Measurements from ENCODE around the gene STAG2. TPM values are rescaled to one million over a fixed set of nuclear protein-coding genes. Genes with fewer than 3 reads are reported as not detected.

The STAG2 gene
- polyA plus RNA-seq, 3 donors from 2014 or later: 40.2 to 62.1 (median 52.5) TPM

GRCh38 chrX:123988423-123989111, 27.1 kb downstream of the STAG2 start:
- H3K9me3 Mint-ChIP-seq: no peaks in the 10 kb centered on the region
- no peak for DNase-seq
- no peaks in the 10 kb centered on the region for H3K36me3 Mint-ChIP-seq
- peaks cover 0 to 3% (median 0%) of the 10 kb centered on the region in 3 donors for H3K27me3 Mint-ChIP-seq (ENCODE audit: low read depth in 3 of 3)
- H3K4me3 Mint-ChIP-seq: peak overlapping the region in 1 of 5 donors; percentile 0
- peak overlapping the region in 5 of 6 donors; percentile 3 to 35 (median 31) for H3K27ac Mint-ChIP-seq
- peaks cover 45 to 69% of the 10 kb centered on the region in 2 donors for H3K4me1 Mint-ChIP-seq

- no peaks in the 10 kb centered on the region for H3K36me3 Mint-ChIP-seq
- peak overlapping the region in 1 of 5 donors; percentile 0 for H3K4me3 Mint-ChIP-seq
- H3K27me3 Mint-ChIP-seq (ENCODE audit: low read depth in 3 of 3): peaks cover 0 to 3% (median 0%) of the 10 kb centered on the region in 3 donors
- H3K9me3 Mint-ChIP-seq: no peaks in the 10 kb centered on the region
- H3K4me1 Mint-ChIP-seq: peaks cover 47 to 72% of the 10 kb centered on the region in 2 donors
- DNase-seq: no peak
- H3K27ac Mint-ChIP-seq: peak overlapping the region in 1 of 6 donors; percentile 35
These were observed 27.7 kb downstream of the STAG2 start for GRCh38 chrX:123989235-123989634.

- H3K27me3 Mint-ChIP-seq (ENCODE audit: low read depth in 3 of 3): peaks cover 0 to 3% (median 2%) of the 10 kb centered on the region in 3 donors
- no peaks in the 10 kb centered on the region for H3K36me3 Mint-ChIP-seq
- no peak overlapping the region for H3K4me3 Mint-ChIP-seq
- H3K9me3 Mint-ChIP-seq: no peaks in the 10 kb centered on the region
- no peak for DNase-seq
- peaks cover 55 to 79% of the 10 kb centered on the region in 2 donors for H3K4me1 Mint-ChIP-seq
- peak overlapping the region in 5 of 6 donors; percentile 28 to 81 (median 41) for H3K27ac Mint-ChIP-seq
These were observed 28.7 kb downstream of the STAG2 start for GRCh38 chrX:123990169-123990568.

- Mint-ChIP-seq H3K36me3 (no peaks in the 10 kb centered on the region), H3K27me3 (ENCODE audit: low read depth in 3 of 3) (peaks cover 0 to 3% (median 2%) of the 10 kb centered on the region in 3 donors), H3K9me3 (no peaks in the 10 kb centered on the region), H3K4me3 (peak overlapping the region in 2 of 5 donors; percentile 18 to 22), H3K27ac (peak overlapping the region in 5 of 6 donors; percentile 34 to 83 (median 73)), H3K4me1 (peaks cover 51 to 78% of the 10 kb centered on the region in 2 donors)
- no peak for DNase-seq
These were observed 29.1 kb downstream of the STAG2 start for GRCh38 chrX:123990602-123991001.

- H3K27me3 Mint-ChIP-seq (ENCODE audit: low read depth in 3 of 3): peaks cover 0 to 3% (median 2%) of the 10 kb centered on the region in 3 donors
- no peak for DNase-seq
- H3K36me3 Mint-ChIP-seq: no peaks in the 10 kb centered on the region
- peak overlapping the region in 1 of 6 donors; percentile 36 for H3K27ac Mint-ChIP-seq
- H3K4me1 Mint-ChIP-seq: peaks cover 47 to 76% of the 10 kb centered on the region in 2 donors
- no peaks in the 10 kb centered on the region for H3K9me3 Mint-ChIP-seq
- H3K4me3 Mint-ChIP-seq: no peak overlapping the region
These were observed 31.8 kb downstream of the STAG2 start for GRCh38 chrX:123993326-123993725.

GRCh38 chrX:123993904-123994635, 32.6 kb downstream of the STAG2 start:
- Mint-ChIP-seq H3K9me3 (no peaks in the 10 kb centered on the region), H3K4me1 (peaks cover 43 to 76% of the 10 kb centered on the region in 2 donors), H3K36me3 (no peaks in the 10 kb centered on the region), H3K27ac (peak overlapping the region in 2 of 6 donors; percentile 4 to 6), H3K4me3 (no peak overlapping the region), H3K27me3 (ENCODE audit: low read depth in 3 of 3) (peaks cover 0 to 3% (median 2%) of the 10 kb centered on the region in 3 donors)
- no peak for DNase-seq

- H3K27me3 Mint-ChIP-seq (ENCODE audit: low read depth in 3 of 3): peaks cover 0 to 3% (median 2%) of the 10 kb centered on the region in 3 donors
- H3K4me3 Mint-ChIP-seq: no peak overlapping the region
- H3K4me1 Mint-ChIP-seq: peaks cover 49 to 76% of the 10 kb centered on the region in 2 donors
- H3K36me3 Mint-ChIP-seq: no peaks in the 10 kb centered on the region
- peak overlapping the region in 1 of 6 donors; percentile 6 for H3K27ac Mint-ChIP-seq
- H3K9me3 Mint-ChIP-seq: no peaks in the 10 kb centered on the region
- no peak for DNase-seq
These were observed 33.2 kb downstream of the STAG2 start for GRCh38 chrX:123994730-123995129.

- H3K27me3 Mint-ChIP-seq (ENCODE audit: low read depth in 3 of 3): no peaks in the 10 kb centered on the region
- peaks cover 49 to 67% of the 10 kb centered on the region in 2 donors for H3K4me1 Mint-ChIP-seq
- H3K4me3 Mint-ChIP-seq: no peak overlapping the region
- peak overlapping the region in 1 of 6 donors; percentile 60 for H3K27ac Mint-ChIP-seq
- H3K36me3 Mint-ChIP-seq: no peaks in the 10 kb centered on the region
- H3K9me3 Mint-ChIP-seq: no peaks in the 10 kb centered on the region
- DNase-seq: no peak
These were observed 40.1 kb downstream of the STAG2 start for GRCh38 chrX:124001581-124001980.

GRCh38 chrX:124005228-124005627, 43.7 kb downstream of the STAG2 start:
- Mint-ChIP-seq H3K36me3 (no peaks in the 10 kb centered on the region), H3K27me3 (ENCODE audit: low read depth in 3 of 3) (no peaks in the 10 kb centered on the region), H3K4me3 (peak overlapping the region in 1 of 5 donors; percentile 4), H3K4me1 (peaks cover 60 to 68% of the 10 kb centered on the region in 2 donors), H3K9me3 (no peaks in the 10 kb centered on the region), H3K27ac (peak overlapping the region in 1 of 6 donors; percentile 14)
- DNase-seq: no peak

GRCh38 chrX:124010157-124010556, 48.7 kb downstream of the STAG2 start:
- peaks cover 73 to 79% of the 10 kb centered on the region in 2 donors for H3K4me1 Mint-ChIP-seq
- H3K4me3 Mint-ChIP-seq: peak overlapping the region in 3 of 5 donors; percentile 7 to 21 (median 7)
- DNase-seq: no peak
- peaks cover 0 to 2% (median 0%) of the 10 kb centered on the region in 3 donors for H3K27me3 Mint-ChIP-seq (ENCODE audit: low read depth in 3 of 3)
- peak overlapping the region in 5 of 6 donors; percentile 6 to 56 (median 14) for H3K27ac Mint-ChIP-seq
- H3K9me3 Mint-ChIP-seq: no peaks in the 10 kb centered on the region
- no peaks in the 10 kb centered on the region for H3K36me3 Mint-ChIP-seq

- Mint-ChIP-seq H3K9me3 (no peaks in the 10 kb centered on the region), H3K36me3 (no peaks in the 10 kb centered on the region), H3K4me3 (peak overlapping the region in 2 of 5 donors; percentile 7 to 21), H3K4me1 (peaks cover 69 to 75% of the 10 kb centered on the region in 2 donors), H3K27ac (peak overlapping the region in 4 of 6 donors; percentile 6 to 56 (median 21)), H3K27me3 (ENCODE audit: low read depth in 3 of 3) (peaks cover 0 to 2% (median 0%) of the 10 kb centered on the region in 3 donors)
- no peak for DNase-seq
These were observed 49.1 kb downstream of the STAG2 start for GRCh38 chrX:124010566-124010965.

- peaks cover 45 to 59% of the 10 kb centered on the region in 2 donors for H3K4me1 Mint-ChIP-seq
These were observed 54.2 kb downstream of the STAG2 start for GRCh38 chrX:124015721-124016120.

GRCh38 chrX:124016825-124017224, 55.3 kb downstream of the STAG2 start:
- peaks cover 0 to 3% (median 2%) of the 10 kb centered on the region in 3 donors for H3K27me3 Mint-ChIP-seq (ENCODE audit: low read depth in 3 of 3)
- H3K27ac Mint-ChIP-seq: peak overlapping the region in 1 of 6 donors; percentile 29
- H3K4me1 Mint-ChIP-seq: peaks cover 40 to 59% of the 10 kb centered on the region in 2 donors
- H3K36me3 Mint-ChIP-seq: no peaks in the 10 kb centered on the region
- no peak for DNase-seq
- no peak overlapping the region for H3K4me3 Mint-ChIP-seq
- no peaks in the 10 kb centered on the region for H3K9me3 Mint-ChIP-seq

More at GRCh38 chrX:124015721-124016120, 54.2 kb downstream of the STAG2 start:
- Mint-ChIP-seq H3K36me3 (no peaks in the 10 kb centered on the region), H3K4me3 (no peak overlapping the region), H3K27me3 (ENCODE audit: low read depth in 3 of 3) (peaks cover 0 to 3% (median 2%) of the 10 kb centered on the region in 3 donors), H3K9me3 (no peaks in the 10 kb centered on the region), H3K27ac (peak overlapping the region in 2 of 6 donors; percentile 32 to 51)
- DNase-seq: no peak

- Mint-ChIP-seq H3K27ac (peak overlapping the region in 4 of 6 donors; percentile 2 to 68 (median 32)), H3K4me3 (no peak overlapping the region), H3K36me3 (no peaks in the 10 kb centered on the region), H3K27me3 (ENCODE audit: low read depth in 3 of 3) (peaks cover 0 to 3% (median 0%) of the 10 kb centered on the region in 3 donors), H3K9me3 (no peaks in the 10 kb centered on the region), H3K4me1 (peaks cover 30 to 51% of the 10 kb centered on the region in 2 donors)
- DNase-seq: peak in 1 of 3 donors; percentile 17
These were observed 56.5 kb downstream of the STAG2 start for GRCh38 chrX:124018023-124018422.

Data from immature natural killer cell (primary cell).